Neural progenitor cell (in vitro differentiated cells): Measurements from ENCODE around the gene GSTO2. TPM values are rescaled to one million over a fixed set of nuclear protein-coding genes. Genes with fewer than 3 reads are reported as not detected.
A peak's percentile ranks its signal among the peaks of the same experiment; 100 is the strongest.

Experiments used
- DNase-seq: peaks from one replicate; pipeline ENCODE4 v3.0.0-alpha.2; 2016; ENCODE audit warnings: low spot score
- H2AFZ ChIP-seq: fragments of 200-600 bp; sonication (generic); replicated peaks from 2 replicates; pipeline ENCODE4 v1.6.1; 2016; ENCODE audit warnings: antibody characterized with exemption
- H3F3A ChIP-seq: fragments of 200-600 bp; sonication (generic); 2 replicates; pipeline ENCODE4 v1.6.1; 2016; ENCODE audit warnings: antibody characterized with exemption, low read depth
- H3K27ac ChIP-seq: fragments of 200-600 bp; sonication (generic); 2 replicates; pipeline ENCODE4 v1.5.1; 2016; ENCODE audit warnings: mild to moderate bottlenecking
- H3K27me3 ChIP-seq: fragments of 200-600 bp; sonication (generic); 2 replicates; pipeline ENCODE4 v1.6.1; 2016; ENCODE audit warnings: mild to moderate bottlenecking, moderate library complexity
- H3K36me3 ChIP-seq: fragments of 200-600 bp; sonication (generic); 2 replicates; pipeline ENCODE4 v1.5.1; 2016
- H3K4me1 ChIP-seq: fragments of 200-600 bp; sonication (generic); 2 replicates; pipeline ENCODE4 v1.6.1; 2016; ENCODE audit warnings: mixed run types
- H3K4me2 ChIP-seq: fragments of 200-600 bp; sonication (generic); 2 replicates; pipeline ENCODE4 v1.6.1; 2016
- H3K4me3 ChIP-seq: fragments of 200-600 bp; sonication (generic); 2 replicates; pipeline ENCODE4 v1.5.1; 2016
- H3K79me2 ChIP-seq: fragments of 200-600 bp; sonication (generic); 2 replicates; pipeline ENCODE4 v1.6.1; 2016; ENCODE audit warnings: low read depth
- H3K9ac ChIP-seq: fragments of 200-600 bp; sonication (generic); 2 replicates; pipeline ENCODE4 v1.6.1; 2016
- H3K9me3 ChIP-seq: fragments of 200-600 bp; sonication (generic); 2 replicates; pipeline ENCODE4 v1.5.1; 2016; ENCODE audit warnings: low read depth
- H4K20me1 ChIP-seq: fragments of 200-600 bp; sonication (generic); 2 replicates; pipeline ENCODE4 v1.6.1; 2016; ENCODE audit warnings: low read depth
- H3K27ac Mint-ChIP-seq: 3 replicates; pipeline ENCODE4 v1.8.0; 2021; ENCODE audit warnings: mixed read lengths
- H3K27me3 Mint-ChIP-seq: 2 replicates; pipeline ENCODE4 v1.8.0; 2022; ENCODE audit warnings: low read depth, mild to moderate bottlenecking, inconsistent platforms, moderate library complexity, mixed read lengths; ENCODE audit not compliant: insufficient read depth
- H3K36me3 Mint-ChIP-seq: 3 replicates; pipeline ENCODE4 v1.8.0; 2021; ENCODE audit warnings: mixed read lengths
- H3K4me1 Mint-ChIP-seq: 3 replicates; pipeline ENCODE4 v1.8.0; 2021; ENCODE audit warnings: mixed read lengths
- H3K4me3 Mint-ChIP-seq: 3 replicates; pipeline ENCODE4 v1.8.0; 2021; ENCODE audit warnings: mild to moderate bottlenecking, moderate library complexity, mixed read lengths
- H3K9me3 Mint-ChIP-seq: 3 replicates; pipeline ENCODE4 v1.8.0; 2020; ENCODE audit warnings: mixed read lengths
- EZH2 ChIP-seq: fragments of 200-600 bp; sonication (generic); IDR thresholded peaks from 2 replicates; pipeline ENCODE4 v1.6.1; 2017; ENCODE audit warnings: antibody characterized with exemption, mild to moderate bottlenecking, moderate library complexity
- EZH2phosphoT487 ChIP-seq: fragments of 200-600 bp; sonication (generic); IDR thresholded peaks from 2 replicates; pipeline ENCODE4 v1.6.1; 2017; ENCODE audit warnings: antibody characterized with exemption
- total RNA-seq: library from RNA; depleted of rRNA; stranded (reverse); fragments of >200 nt; gene quantifications from 2 replicates; pipeline ENCODE4 v1.2.3, GENCODE V29; 2015; ENCODE audit warnings: low replicate concordance
- TF ChIP-seq, protein P1 (sequence below): fragments of 200-600 bp; sonication (generic); IDR thresholded peaks from 2 replicates; pipeline ENCODE4 v1.5.1; 2017; ENCODE audit warnings: antibody characterized with exemption, mild to moderate bottlenecking

Gene GSTO2
- total RNA-seq, 1 donor from 2014 or later, result 4.9 TPM

DNA sequence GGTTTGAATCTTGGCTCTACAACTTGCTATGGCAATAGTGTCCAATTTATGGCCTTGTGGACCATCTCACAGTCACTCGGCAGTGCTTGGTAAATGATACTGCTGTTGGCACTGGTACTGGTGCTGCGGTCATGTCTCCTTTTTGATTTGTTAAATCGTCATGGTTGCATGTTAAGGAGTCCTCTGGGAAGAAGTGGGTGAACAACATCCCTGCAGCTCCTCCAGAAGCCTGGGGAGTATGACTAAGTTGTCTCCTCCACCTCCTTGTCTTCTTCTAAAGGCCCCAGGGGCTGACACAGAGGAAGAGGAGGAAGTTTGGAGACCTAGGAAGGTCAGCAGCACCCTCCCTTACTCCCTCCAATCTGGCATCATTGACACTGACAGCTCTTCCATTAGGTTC lies 60.8 kb downstream of the GSTO2 start:
- H3K4me1 Mint-ChIP-seq, result peaks cover 89% of the 10 kb centered on the region
- peaks cover 44% of the 10 kb centered on the region for H3F3A ChIP-seq
- H3K27ac Mint-ChIP-seq, result no peak overlapping the region
- H2AFZ ChIP-seq, result no peak overlapping the region
- H3K4me3 Mint-ChIP-seq, result peak overlapping the region; percentile 84
- H3K36me3 ChIP-seq, result no peaks in the 10 kb centered on the region
- H3K79me2 ChIP-seq, result peaks cover 73% of the 10 kb centered on the region
- peaks cover 54% of the 10 kb centered on the region for H3K27me3 ChIP-seq
- H3K27ac ChIP-seq, result no peak overlapping the region
- H3K9me3 ChIP-seq, result no peaks in the 10 kb centered on the region
- peaks cover 6% of the 10 kb centered on the region for H3K36me3 Mint-ChIP-seq
- H4K20me1 ChIP-seq, result peaks cover 99% of the 10 kb centered on the region
- peaks cover 74% of the 10 kb centered on the region for H3K4me1 ChIP-seq
- H3K9ac ChIP-seq, result no peak overlapping the region
- H3K9me3 Mint-ChIP-seq, result no peaks in the 10 kb centered on the region
- TF ChIP-seq EZH2phosphoT487, result no peak
- TF ChIP-seq EZH2, result no peak
- TF ChIP-seq, protein P1, sequence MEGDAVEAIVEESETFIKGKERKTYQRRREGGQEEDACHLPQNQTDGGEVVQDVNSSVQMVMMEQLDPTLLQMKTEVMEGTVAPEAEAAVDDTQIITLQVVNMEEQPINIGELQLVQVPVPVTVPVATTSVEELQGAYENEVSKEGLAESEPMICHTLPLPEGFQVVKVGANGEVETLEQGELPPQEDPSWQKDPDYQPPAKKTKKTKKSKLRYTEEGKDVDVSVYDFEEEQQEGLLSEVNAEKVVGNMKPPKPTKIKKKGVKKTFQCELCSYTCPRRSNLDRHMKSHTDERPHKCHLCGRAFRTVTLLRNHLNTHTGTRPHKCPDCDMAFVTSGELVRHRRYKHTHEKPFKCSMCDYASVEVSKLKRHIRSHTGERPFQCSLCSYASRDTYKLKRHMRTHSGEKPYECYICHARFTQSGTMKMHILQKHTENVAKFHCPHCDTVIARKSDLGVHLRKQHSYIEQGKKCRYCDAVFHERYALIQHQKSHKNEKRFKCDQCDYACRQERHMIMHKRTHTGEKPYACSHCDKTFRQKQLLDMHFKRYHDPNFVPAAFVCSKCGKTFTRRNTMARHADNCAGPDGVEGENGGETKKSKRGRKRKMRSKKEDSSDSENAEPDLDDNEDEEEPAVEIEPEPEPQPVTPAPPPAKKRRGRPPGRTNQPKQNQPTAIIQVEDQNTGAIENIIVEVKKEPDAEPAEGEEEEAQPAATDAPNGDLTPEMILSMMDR, result no peak
- H3K27me3 Mint-ChIP-seq, result peaks cover 16% of the 10 kb centered on the region
- DNase-seq, result no peak
- H3K4me2 ChIP-seq, result peak overlapping the region; percentile 87
- no peak overlapping the region for H3K4me3 ChIP-seq

- H3K4me3 ChIP-seq, result no peak overlapping the region
- no peak overlapping the region for H3K9ac ChIP-seq
Observed at GRCh38 chr10:104330168-104331110, 61.5 kb downstream of the GSTO2 start.

DNA sequence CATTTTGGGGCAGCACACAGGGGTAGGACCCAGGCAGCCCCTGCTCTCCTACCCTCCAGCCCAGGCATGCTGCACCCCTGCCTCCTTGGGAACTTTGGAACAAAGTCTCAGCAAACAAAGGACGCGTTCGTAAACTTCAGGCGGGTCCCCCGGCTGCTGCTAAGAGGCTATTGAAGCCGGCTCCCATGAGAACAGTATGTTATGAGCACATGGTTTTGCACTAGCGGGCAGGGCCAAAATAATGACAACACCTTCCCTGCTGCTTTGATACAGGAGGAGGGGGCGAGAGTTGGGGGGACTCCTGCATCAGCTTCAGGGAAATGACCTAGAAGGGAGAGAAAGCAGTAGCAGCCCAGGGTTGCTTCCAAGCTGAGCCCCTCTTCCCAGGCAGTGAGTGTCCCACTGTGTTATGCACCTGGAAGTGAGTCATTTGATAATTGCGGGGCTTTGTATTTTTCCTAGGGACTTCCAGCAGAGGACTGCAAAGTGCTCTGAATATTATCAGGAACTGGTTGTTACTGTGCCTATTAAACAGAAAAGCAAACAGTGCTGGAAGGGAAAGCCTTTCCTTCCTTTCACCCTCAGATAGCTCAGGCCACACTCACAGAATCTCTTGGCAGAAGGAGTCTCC lies 62.3 kb downstream of the GSTO2 start:
- Mint-ChIP-seq H3K27ac (peak overlapping the region; percentile 24), H3K36me3 (peaks cover 2% of the 10 kb centered on the region), H3K4me3 (peak overlapping the region; percentile 42), H3K27me3 (peaks cover 14% of the 10 kb centered on the region), H3K4me1 (peaks cover 88% of the 10 kb centered on the region), H3K9me3 (no peaks in the 10 kb centered on the region)
- peaks cover 70% of the 10 kb centered on the region for H3K4me1 ChIP-seq
- no peaks in the 10 kb centered on the region for H3K9me3 ChIP-seq
- H3K9ac ChIP-seq, result no peak overlapping the region
- no peak for TF ChIP-seq EZH2
- no peak for TF ChIP-seq EZH2phosphoT487
- TF ChIP-seq, protein P1, result no peak
- peak; percentile 34 for DNase-seq
- H3K27ac ChIP-seq, result no peak overlapping the region
- H3K79me2 ChIP-seq, result peaks cover 73% of the 10 kb centered on the region
- H4K20me1 ChIP-seq, result peaks cover 99% of the 10 kb centered on the region
- peaks cover 43% of the 10 kb centered on the region for H3K27me3 ChIP-seq
- H3K36me3 ChIP-seq, result no peaks in the 10 kb centered on the region
- peaks cover 44% of the 10 kb centered on the region for H3F3A ChIP-seq
- H2AFZ ChIP-seq, result no peak overlapping the region
- H3K4me2 ChIP-seq, result peak overlapping the region; percentile 23
- H3K4me3 ChIP-seq, result no peak overlapping the region

More at GRCh38 chr10:104330168-104331110, 61.5 kb downstream of the GSTO2 start:
- Histone ChIP-seq H3K9me3 (no peaks in the 10 kb centered on the region), H3K79me2 (peaks cover 73% of the 10 kb centered on the region), H4K20me1 (peaks cover 99% of the 10 kb centered on the region), H3K27me3 (peaks cover 52% of the 10 kb centered on the region), H3K36me3 (no peaks in the 10 kb centered on the region), H3K4me2 (peak overlapping the region; percentile 87), H3K27ac (no peak overlapping the region), H3F3A (peaks cover 44% of the 10 kb centered on the region), H3K4me1 (peaks cover 74% of the 10 kb centered on the region), H2AFZ (no peak overlapping the region)
- Mint-ChIP-seq H3K9me3 (no peaks in the 10 kb centered on the region), H3K27ac (peak overlapping the region; percentile 42), H3K4me3 (peak overlapping the region; percentile 84), H3K4me1 (peaks cover 92% of the 10 kb centered on the region), H3K27me3 (peaks cover 12% of the 10 kb centered on the region), H3K36me3 (peaks cover 2% of the 10 kb centered on the region)
- no peak for TF ChIP-seq EZH2phosphoT487
- TF ChIP-seq, protein P1, result no peak
- TF ChIP-seq EZH2, result no peak
- no peak for DNase-seq
